Astrocyte of the spinal cord (primary cell): Measurements from ENCODE around the gene RPA1.

ENCODE experiments used
- DNase-seq: peaks from one replicate; pipeline ENCODE4 v3.0.0; 2011; ENCODE audit warnings: low read depth, low spot score
- H3K4me3 ChIP-seq: 2 replicates; pipeline ENCODE4 v1.5.1; 2011; ENCODE audit warnings: low read depth, mild to moderate bottlenecking, low read length, moderate library complexity
- CTCF ChIP-seq: IDR thresholded peaks from 2 replicates; pipeline ENCODE4 v1.5.1; 2012; ENCODE audit warnings: low read depth, mild to moderate bottlenecking, low read length, inconsistent platforms
- in situ Hi-C: cut with HindIII; loops from 2 replicates; pipeline ENCODE4 v1.10.0; 2017; ENCODE audit warnings: low sequenced_read_pairs

RPA1 gene

DNA sequence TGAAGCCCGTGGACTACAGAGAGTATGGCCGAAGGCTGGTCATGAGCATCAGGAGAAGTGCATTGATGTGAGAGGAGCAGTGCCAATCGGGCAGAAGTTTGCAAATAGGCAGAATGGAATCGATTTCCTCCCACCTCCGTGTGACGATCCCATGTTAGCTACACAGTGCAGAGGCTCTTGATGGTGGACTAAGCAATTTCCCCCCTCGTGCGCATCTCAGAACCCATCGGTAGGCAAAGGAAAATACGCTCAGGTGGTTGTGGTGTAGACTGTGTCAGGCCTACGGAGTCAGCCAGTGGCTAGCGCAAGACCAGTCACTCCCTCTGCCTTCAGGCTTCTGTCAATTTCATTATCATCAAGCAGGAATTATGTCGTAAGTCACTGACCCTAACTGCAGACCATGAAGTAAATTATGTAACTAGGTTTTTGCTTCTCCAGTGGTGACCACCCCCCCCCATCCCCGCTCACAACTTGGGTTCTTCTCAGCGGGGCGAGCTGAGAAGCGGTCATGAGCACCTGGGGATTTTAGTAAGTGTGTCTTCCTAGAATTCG is 67.4 kb downstream of the RPA1 start:
- no peak for TF ChIP-seq CTCF
- in situ Hi-C loops, result no loop called here
- no peak overlapping the region for H3K4me3 ChIP-seq

DNA sequence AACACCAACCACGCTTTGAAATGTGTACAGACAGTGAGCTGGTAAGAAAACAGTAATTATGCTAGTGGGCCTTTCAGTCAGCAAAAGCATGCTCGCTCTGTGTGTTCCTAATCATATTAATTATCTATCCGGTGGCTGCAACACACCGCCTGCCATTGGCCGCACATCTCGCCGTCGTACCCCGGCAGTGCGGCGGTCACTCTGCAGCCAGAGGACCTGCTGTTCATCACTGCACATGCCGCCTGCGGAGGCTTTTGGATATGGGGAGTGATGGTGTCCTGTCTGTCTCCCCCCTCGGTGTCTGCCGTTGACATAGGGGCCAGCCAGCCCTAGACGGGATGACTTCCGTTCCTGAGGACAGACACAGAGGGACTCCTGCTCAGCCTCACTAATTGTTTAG is 68.5 kb downstream of the RPA1 start:
- TF ChIP-seq CTCF, result no peak
- DNase-seq, result no peak
- H3K4me3 ChIP-seq, result no peak overlapping the region
- in situ Hi-C loops, result no loop called here

More for the DNA sequence above, 67.4 kb downstream of the RPA1 start:
- no peak for DNase-seq

DNA sequence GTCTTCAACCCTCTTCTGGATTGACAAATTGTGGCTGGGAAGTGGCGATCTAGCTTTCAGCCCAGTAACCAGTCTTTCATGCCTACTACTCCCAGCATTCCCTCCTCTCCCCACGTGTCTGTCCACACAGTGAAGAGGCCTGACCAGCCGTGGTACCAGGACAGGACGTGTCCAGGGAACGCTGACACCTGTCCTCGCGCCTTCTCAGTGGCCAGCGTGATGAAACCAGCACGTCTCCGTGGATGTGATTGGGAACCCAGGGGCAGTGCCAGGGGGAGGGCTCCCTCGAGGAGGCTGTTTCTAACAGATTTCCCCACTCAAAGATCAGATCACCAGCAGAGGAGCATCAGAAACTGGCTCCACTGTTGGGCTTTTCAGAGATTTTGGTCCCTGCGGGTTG is 69.1 kb downstream of the RPA1 start:
- in situ Hi-C loops, result no loop called here
- no peak overlapping the region for H3K4me3 ChIP-seq
- no peak for DNase-seq
- no peak for TF ChIP-seq CTCF

GRCh38 chr17:1899403-1900000 is 69.7 kb downstream of the RPA1 start:
- no peak for DNase-seq
- in situ Hi-C loops, result no loop called here
- TF ChIP-seq CTCF, result no peak
- H3K4me3 ChIP-seq, result no peak overlapping the region

GRCh38 chr17:1904273-1905182 is 74.7 kb downstream of the RPA1 start:
- H3K4me3 ChIP-seq, result no peak overlapping the region
- no peak for TF ChIP-seq CTCF
- no peak for DNase-seq
- in situ Hi-C loops, result loop anchor here (25.0 kb wide), 1 partner anchor 133 kb away; the partner anchor contains the start of genes DPH1, OVCA2 and RTN4RL1

GRCh38 chr17:1905190-1905913 is 75.5 kb downstream of the RPA1 start:
- no peak for DNase-seq
- in situ Hi-C loops, result loop anchor here (25.0 kb wide), 1 partner anchor 132 kb away; the partner anchor contains the start of genes DPH1, OVCA2 and RTN4RL1
- TF ChIP-seq CTCF, result no peak
- no peak overlapping the region for H3K4me3 ChIP-seq
